Glutamatergic neuron (in vitro differentiated cells): ENCODE results near the gene KCNH2. TPM values are rescaled to one million over a fixed set of nuclear protein-coding genes. Genes with fewer than 3 reads are reported as not detected.

Source experiments
- DNase-seq: peaks from one replicate; pipeline ENCODE4 v3.0.0; 2022
- H3K27ac Mint-ChIP-seq: one replicate; pipeline ENCODE4 v1.8.0; 2020; ENCODE audit warnings: mild to moderate bottlenecking, mixed read lengths, inconsistent platforms; ENCODE audit not compliant: unreplicated experiment
- H3K27me3 Mint-ChIP-seq: one replicate; pipeline ENCODE4 v1.8.0; 2020; ENCODE audit warnings: mild to moderate bottlenecking, moderate library complexity, mixed read lengths, inconsistent platforms; ENCODE audit not compliant: unreplicated experiment
- H3K36me3 Mint-ChIP-seq: one replicate; pipeline ENCODE4 v1.8.0; 2020; ENCODE audit warnings: mild to moderate bottlenecking, mixed read lengths, inconsistent platforms; ENCODE audit not compliant: unreplicated experiment
- H3K4me1 Mint-ChIP-seq: one replicate; pipeline ENCODE4 v1.8.0; 2020; ENCODE audit warnings: mild to moderate bottlenecking, low read depth, mixed read lengths, inconsistent platforms; ENCODE audit not compliant: unreplicated experiment
- H3K4me3 Mint-ChIP-seq: one replicate; pipeline ENCODE4 v1.8.0; 2020; ENCODE audit warnings: mild to moderate bottlenecking, mixed read lengths, inconsistent platforms; ENCODE audit not compliant: unreplicated experiment
- H3K9me3 Mint-ChIP-seq: one replicate; pipeline ENCODE4 v1.8.0; 2020; ENCODE audit warnings: mild to moderate bottlenecking, moderate library complexity, mixed read lengths, inconsistent platforms; ENCODE audit not compliant: unreplicated experiment
- CTCF ChIP-seq: fragments of 200-600 bp; sonication (generic); IDR thresholded peaks from one replicate; pipeline ENCODE4 v1.5.0; 2021; ENCODE audit not compliant: partially characterized antibody, unreplicated experiment
- total RNA-seq: library from RNA; stranded (reverse); fragmentation: NEBNext Ultra II Directional; extraction: Animal tissue kit (Norgen Biotek cat#: 25700); gene quantifications from one replicate; pipeline ENCODE4 v1.2.1, GENCODE V29; 2021; ENCODE audit not compliant: unreplicated experiment

KCNH2 gene
- total RNA-seq, 1 donor from 2014 or later: 73.7 TPM

- Mint-ChIP-seq H3K27ac (peak overlapping the region; percentile 85), H3K9me3 (peaks cover 24% of the 10 kb centered on the region), H3K4me3 (peak overlapping the region; percentile 58), H3K36me3 (peaks cover 10% of the 10 kb centered on the region), H3K4me1 (peaks cover 44% of the 10 kb centered on the region), H3K27me3 (peaks cover 27% of the 10 kb centered on the region)
- no peak for TF ChIP-seq CTCF
- peak; percentile 9 for DNase-seq
Observed at GRCh38 chr7:150959739-150960734, 18.1 kb downstream of the KCNH2 start.

- no peak overlapping the region for H3K4me3 Mint-ChIP-seq
- peaks cover 10% of the 10 kb centered on the region for H3K36me3 Mint-ChIP-seq
- TF ChIP-seq CTCF: no peak
Observed at GRCh38 chr7:150959081-150959480, 19.0 kb downstream of the KCNH2 start.

GRCh38 chr7:150958597-150958996 lies 19.5 kb downstream of the KCNH2 start:
- H3K4me3 Mint-ChIP-seq: no peak overlapping the region
- H3K9me3 Mint-ChIP-seq: peaks cover 21% of the 10 kb centered on the region
- no peak overlapping the region for H3K27ac Mint-ChIP-seq
- no peak for TF ChIP-seq CTCF
- no peak for DNase-seq
- peaks cover 34% of the 10 kb centered on the region for H3K4me1 Mint-ChIP-seq
- H3K36me3 Mint-ChIP-seq: peaks cover 10% of the 10 kb centered on the region
- peaks cover 27% of the 10 kb centered on the region for H3K27me3 Mint-ChIP-seq

More at GRCh38 chr7:150959081-150959480, 19.0 kb downstream of the KCNH2 start:
- DNase-seq: no peak
- H3K27ac Mint-ChIP-seq: no peak overlapping the region
- H3K4me1 Mint-ChIP-seq: peaks cover 36% of the 10 kb centered on the region
- H3K27me3 Mint-ChIP-seq: peaks cover 27% of the 10 kb centered on the region
- peaks cover 21% of the 10 kb centered on the region for H3K9me3 Mint-ChIP-seq

GRCh38 chr7:150958062-150958552 lies 20.0 kb downstream of the KCNH2 start:
- TF ChIP-seq CTCF: no peak
- Mint-ChIP-seq H3K36me3 (peaks cover 10% of the 10 kb centered on the region), H3K9me3 (peaks cover 22% of the 10 kb centered on the region), H3K4me3 (no peak overlapping the region), H3K27ac (no peak overlapping the region), H3K27me3 (peaks cover 27% of the 10 kb centered on the region), H3K4me1 (peaks cover 34% of the 10 kb centered on the region)
- DNase-seq: no peak
